T-helper 22 cell (primary cell): Measurements from ENCODE around the gene IER5L.

Experiments
- DNase-seq: peaks from one replicate; pipeline ENCODE4 v3.0.0-alpha.2; 2020; ENCODE audit warnings: low read depth

The IER5L gene

DNA sequence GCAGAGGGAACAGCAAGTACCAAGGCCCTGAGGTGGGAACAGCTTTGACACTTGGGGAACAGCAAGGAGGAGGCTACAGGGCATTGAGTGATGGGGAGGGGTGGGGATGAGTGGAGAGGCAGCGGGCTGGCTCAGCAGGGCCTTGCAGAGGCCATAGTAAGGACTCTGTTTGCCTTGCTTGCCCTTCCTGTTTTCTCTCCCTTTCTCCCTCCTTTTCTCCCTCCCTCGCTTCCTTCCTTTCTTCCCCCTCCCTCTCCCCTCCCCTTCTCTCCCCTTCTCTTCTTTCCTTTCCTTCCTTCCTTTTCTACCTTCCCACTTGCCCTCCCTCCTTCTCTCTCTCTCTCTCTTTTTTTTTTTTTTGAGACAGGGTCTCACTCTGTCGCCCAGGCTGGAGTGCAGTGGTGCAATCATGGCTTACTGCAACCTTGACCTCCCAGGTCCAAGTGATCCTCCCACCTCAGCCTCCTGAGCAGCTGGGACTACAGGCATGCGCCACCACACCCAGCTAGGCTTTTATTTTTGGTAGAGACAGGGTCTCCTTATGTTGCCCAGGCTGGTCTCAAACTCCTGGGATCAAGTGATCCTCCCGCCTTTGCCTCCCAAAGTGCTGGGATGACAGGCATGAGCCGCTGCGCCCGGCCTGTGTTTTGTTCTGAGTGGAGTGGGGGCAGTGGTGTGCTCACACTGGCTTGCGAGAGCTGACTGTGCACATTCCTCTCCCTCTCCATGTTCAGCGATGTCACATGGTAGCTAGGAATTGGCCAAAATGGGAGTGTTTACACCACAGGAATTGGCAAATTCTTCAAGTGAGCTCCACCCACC is 17.1 kb downstream of the IER5L start:
- no peak for DNase-seq

DNA sequence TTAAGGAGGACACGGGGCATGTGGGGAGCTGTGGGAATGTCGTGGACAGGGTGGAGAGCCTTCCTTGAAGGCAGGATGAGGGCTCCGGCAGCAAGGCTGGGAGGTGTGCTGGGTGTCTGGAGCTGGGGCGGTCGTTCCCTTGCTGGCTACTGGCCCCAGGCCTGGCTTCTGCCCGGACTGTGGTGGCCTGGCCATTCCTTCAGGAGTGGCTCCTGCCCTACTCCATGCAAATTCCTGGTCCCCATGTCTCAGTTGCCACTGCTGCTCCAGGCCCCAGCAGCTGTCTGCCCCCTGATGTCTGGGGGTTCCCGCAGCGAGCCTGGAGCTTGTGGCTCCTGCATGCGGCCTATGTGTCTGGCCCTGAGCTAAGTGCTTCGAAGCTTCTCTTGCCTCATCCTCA is 21.9 kb downstream of the IER5L start:
- DNase-seq: no peak

DNA sequence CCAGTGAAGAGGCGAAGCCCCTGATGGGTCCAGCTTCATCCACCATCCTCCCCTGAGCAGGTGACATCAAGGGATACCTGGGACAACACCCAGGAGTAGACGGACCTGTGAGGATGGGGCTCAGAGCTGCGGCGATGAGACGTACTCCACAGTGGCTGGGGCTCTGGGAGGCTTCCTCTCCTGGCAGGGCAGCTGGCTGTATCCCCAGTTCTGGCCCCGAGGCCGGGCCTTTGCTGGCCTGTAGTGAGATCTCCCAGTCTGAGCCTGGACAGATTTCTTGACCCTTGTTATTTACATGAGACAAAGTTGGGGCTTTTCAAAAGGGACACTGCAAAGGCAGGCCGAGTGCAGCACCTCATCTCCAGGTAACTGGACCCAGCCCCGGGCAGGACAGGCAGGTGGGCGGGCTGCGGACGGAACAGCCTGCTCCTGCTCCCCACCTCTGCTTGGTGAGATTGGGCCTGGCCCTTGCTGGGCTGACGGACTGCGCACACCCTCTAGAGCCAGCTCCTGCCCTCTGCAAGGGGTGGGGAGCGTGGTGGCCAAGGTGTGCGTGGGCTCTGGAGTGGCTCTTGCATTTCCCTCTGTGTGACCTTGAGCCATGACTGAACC is 23.1 kb downstream of the IER5L start:
- no peak for DNase-seq

DNA sequence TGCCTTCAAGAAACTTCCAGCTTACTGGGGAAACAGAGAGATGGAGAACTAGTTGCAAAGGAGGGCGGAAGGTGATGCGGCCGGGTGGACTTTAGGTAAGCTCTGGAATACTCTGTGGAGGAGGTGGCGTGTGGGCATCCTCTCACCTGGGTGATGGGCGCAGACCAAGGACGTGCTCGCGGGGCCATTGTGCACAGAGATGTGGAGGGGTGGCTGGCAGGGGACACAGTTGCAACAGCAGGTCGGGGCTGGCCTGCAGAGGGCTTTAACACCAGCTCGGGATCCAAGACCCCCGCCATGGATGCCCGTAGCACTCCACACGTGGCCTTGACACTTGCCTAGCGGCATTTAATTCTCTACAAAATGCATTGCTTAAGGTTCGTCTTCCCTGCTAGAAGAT is 26.6 kb downstream of the IER5L start:
- no peak for DNase-seq

DNA sequence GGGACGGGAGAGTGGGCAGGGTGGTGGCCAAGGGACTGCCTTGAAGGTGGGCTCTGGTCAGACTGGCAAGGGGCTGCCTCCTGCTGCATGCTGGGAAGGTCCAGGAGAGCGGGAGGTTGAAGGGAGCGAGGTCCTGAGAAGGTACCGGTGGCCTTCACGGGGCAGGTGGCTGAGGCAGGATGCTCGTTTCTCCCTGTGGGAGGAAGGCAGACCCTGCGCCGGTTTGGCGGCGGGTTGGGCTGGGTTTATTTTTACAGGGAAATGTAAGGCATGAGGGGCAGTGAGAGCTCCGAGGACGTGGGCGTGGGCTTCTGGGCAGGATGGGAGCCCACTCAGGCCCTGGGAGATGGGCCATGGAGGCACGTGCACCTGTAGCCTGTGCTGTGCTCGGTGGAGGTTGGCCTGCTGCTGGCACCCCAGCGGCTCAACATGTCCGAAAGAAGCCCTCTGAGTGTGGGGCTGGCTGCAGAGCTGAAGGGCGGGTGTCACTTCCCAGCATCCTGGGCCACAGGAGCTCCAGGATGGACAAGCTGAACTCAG is 27.3 kb downstream of the IER5L start:
- DNase-seq: no peak

DNA sequence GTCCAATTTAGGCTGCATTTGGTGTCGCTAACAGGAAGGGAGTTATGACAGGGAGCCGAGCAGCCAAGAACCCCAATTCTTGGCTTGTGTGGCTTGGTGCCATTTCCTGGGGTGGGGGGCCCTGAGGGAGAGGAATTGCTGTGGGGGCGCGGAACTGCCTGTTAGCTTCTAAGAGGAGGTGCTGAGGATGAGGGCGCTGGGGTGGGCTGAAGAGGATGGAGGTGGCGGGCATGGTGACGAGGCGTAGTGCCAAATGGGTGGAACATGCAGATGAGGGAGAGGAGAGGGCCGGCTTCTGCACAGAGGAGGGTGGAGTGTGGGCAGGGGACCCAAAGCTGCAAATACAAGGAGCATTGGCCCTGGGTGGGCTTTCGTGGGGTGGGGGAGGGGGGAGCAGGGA is 27.9 kb downstream of the IER5L start:
- no peak for DNase-seq

DNA sequence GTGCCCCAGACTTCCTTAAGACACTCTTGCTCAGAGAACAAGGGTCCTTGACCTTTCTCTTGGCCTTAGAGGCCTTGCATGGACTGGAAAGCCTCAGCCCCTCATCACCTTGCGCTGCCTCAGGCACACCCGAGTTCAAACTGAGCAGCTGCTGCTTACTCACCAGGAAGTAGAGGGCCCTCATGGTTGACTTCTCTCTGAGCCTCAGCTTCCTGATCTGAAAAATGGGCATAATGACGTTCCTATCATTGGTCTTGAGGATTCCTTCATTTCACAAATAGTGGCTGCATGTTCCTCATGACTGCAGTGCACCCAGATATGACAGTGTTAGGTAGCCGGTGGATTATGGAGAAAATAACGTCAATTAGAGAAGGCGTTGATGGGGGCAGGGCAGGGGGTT is 28.6 kb downstream of the IER5L start:
- DNase-seq: no peak

DNA sequence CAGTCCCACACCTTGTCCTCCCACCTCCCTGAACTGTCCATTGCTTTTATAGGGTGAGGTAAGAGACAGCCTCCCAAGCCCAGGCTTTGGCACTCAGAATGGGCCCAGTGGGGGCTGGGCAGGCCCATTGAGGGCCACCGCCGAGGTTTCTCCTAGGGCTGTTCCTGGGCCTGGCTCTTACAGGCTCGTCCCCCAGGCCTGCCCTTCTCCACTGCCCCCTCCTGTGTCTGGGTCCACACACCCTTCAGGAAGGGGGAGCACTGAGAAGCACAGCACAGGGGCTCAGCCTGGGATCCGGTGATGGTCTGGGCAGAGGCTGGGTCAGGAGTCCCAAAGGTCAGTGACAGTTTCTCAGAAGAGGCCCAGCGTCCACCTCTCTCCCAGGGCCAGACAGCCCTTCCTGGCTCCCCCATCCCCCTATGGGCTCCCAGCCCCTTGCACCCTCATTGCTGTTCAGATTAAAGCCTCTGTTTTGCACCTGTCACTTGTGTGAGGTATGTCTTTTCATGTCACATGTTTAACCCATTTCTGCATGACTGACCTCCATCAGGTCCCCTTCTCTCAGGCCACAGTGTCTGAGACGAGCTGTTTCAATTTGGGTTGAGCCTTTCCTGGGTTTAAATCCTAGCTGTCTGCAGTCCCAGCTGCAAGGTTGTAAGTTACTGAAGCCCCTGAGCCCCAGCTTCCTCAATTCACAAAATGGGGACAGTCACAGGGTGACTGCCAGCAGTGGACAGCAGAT is 29.4 kb downstream of the IER5L start:
- no peak for DNase-seq

DNA sequence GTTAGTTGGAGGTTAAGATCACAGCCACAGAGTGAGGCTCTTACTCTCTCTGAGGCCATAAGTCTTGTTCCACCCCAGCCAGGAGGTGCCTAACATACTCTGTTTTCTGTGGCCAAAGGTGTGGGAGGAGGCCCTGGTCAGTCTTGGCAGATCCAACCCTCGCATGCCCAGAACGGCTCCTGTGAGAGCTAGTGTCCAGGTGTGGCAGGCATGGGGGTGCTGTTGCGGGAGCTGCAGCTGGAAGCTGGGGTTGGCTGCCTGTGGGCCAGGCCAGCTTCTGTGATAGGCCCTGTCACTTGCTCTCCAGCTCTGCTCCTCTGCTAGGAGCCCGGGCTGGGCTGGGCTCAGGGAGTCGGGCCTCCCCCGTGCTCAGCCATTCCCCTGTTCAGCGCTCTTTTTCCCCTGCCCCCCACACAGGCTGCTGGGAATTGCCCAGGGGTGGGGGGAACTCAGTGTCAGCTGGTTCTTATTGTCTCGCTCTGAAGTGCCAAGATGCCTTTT is 31.6 kb downstream of the IER5L start:
- no peak for DNase-seq

DNA sequence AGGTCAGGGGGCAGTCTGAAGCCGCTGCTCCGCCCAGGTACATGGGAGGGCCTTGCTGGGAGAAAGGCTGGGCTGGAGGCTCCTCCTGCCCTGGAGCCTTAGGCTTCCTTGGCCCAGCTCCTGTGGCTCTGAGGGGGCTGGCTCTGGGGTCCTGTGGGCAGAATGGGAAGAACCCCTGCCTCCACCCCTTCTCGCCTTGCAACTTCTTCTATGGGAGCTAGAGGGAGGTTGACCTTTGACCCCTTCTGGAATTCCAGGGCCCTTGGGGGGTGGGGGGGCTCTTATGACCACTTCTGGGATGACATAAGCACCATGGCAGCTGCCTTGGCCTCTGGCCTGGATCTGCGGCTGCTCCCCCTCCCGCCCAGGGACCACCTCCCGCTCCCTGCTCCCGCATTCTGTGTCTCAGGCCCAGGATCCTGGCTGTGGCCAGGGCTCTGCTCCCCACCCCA is 32.2 kb downstream of the IER5L start:
- no peak for DNase-seq

DNA sequence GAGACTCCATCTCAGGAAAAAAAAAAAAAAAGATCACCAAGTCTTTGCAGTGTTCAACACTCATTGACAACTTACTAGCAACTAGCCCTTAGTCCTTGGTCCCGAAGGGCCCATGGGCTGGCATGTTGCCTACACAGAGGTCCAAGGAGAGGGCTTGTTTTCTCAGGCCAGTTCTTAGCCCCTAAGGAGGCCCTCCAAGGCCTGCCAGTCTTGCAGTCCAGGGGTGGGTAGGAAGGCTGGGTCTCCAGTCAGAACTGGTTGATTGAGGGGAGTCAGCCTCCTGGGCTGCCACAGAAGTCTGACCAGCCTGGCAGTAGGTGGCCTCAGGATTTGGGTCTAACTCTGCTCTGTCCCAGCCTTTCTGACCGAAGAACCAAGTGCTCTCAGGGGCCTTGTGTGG is 32.7 kb downstream of the IER5L start:
- DNase-seq: no peak

DNA sequence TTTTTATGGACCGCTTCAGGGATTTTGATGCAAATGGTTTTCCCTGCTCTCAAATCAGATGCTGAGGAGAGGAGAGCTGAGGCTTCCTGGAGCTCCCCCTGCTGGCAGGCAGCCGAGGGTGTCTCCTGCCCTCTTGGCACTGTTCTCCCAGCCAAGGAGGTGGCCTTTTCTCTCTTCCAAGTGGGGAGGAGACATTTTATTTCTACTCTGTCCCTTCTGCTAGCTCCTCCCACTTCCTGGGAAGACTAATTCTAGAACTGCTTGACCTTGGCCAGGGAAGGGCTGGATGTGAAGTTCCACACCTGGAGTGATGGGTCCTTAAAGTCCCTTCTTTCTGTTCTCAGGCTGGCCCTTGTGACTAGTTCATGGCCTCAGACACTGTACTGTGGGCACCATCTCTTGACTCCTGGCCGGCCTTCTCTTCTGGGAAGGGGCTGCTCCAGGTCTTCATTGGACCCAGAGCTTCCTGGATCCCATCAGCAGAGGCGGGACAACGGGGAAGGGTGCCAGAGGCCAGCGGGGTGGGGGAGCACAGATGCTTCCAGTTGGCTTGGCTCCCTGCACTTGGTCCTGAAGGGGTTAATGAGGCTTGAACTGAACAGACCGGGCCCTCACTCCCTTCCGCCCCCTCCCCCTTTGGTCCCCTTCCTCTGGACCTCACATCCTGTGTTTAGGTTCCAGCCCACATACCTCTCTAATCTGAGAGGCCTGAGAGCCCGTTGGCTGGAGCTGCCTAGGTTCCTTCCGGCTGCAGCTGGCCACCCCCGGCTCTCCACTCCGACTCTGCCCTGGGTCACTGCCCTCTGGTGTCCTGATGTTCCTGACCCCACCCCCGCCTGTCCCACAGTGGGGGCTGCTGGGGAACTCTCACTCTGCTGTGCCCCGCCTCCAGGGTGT is 34.8 kb downstream of the IER5L start:
- DNase-seq: peak; percentile 41

DNA sequence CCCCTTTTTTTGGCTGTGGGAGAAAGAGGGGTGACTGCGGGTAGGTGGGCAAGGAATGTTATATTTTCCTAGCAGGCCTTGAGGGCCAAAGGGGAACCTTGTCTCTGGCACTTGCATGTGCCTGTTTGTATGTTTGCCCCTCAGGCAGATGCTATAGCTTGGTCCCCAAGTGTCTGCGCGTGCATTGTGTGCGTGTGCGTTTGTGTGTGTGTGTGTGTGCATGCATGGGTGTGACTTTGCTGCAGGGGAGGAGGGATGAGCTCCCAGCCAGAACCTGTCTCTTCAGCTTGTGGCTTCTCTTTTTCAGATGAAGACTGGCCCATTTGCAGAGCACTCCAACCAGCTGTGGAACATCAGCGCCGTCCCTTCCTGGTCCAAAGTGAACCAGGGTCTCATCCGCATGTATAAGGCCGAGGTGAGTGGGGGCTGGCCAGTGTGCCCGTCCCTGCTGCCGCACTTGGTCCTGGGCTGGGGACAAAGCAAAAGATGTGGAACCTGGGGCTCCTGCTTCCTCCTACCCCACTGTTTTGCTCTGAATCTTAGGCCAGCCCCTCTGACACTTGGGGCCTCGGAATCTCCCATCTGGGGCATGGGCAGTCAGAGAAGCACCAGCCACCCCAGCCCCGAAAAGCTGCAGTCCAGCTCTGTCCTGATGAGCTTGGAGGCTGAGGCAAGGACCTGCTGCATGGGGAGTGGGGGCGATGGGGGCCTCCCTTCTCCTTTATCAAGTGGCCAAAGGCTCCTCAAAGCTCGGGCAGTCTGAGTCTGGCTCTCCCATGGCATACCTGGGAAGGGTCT is 35.7 kb downstream of the IER5L start:
- no peak for DNase-seq

DNA sequence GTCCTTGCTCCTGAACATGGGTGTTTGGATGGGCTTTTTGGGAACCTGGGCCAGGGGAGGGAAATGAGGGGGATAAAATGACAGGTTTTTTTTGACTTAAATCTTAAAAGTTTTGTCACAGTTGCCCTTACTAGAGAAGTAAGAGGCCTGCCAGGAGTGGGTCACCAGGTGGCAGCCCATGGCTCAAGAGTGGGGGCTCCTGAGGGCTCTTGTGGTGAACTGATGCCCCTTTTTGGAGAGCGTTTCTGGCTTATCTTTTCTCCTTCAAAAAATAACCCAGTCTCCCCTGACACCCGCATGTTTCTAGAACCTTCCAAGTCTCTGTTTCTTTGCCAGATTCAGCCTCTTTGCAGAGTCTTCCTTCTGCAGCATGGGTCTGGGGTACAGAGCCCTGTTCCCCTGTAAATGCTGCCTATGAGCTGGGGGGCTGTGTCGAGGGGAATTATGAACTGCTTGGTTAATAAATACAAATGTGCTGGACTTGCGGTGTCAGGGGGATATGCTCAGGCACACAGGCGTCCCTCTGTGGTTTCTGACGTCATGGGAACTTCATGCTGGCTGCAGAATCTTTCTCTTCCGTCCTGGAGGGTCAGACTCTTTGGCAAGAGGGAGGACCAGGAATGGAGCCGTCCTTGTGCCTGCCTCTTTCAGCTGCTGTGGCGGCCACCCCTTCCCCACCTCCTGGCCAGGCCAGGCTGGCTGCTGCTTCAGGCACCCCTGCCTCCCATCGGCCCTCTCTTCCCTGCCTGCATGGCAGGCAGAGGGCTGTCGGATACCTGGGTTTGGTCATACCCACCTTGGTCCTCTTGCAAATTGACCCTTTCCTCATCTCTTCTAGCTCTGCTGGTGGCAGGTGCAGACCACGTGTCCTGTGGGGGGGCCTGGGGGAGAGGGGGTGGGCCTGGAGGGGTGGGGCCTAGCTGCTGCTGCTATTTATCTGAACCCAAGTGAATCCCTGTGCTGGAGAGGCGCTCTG is 36.7 kb downstream of the IER5L start:
- peak; percentile 15 for DNase-seq

DNA sequence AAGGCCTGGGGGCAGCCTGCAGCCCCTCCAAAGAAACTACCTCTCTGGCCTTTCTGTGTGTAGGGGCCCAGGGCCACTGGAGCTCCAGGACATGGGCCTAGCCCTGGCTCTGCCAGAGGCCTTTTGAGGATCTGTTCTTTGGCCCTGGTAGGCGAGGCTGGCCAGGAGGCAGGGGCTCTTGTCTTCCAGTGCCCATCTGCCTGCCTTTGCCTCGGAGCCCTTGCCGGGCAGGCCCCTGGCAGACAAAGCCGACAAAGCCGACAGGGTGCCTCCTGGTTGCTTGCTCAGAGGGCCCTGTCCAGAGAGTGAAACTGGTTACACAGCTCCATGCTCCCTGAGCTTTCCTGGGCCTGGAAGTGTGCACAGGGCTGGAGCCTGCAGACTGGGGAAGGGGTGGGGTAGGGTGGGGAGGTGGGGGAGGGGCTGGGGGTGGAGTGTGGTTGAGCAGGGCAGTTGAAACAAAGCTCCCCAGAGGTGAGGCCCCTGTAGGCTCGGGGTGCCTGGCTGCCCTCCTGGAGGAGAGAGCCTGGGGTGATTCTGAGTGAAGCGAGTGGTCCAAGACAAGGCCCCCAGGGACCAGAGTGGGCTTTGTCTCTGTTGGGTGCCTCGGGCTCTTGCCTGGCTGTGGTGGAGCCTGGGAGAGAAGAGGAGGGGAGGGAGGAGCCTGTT is 37.5 kb downstream of the IER5L start:
- no peak for DNase-seq

DNA sequence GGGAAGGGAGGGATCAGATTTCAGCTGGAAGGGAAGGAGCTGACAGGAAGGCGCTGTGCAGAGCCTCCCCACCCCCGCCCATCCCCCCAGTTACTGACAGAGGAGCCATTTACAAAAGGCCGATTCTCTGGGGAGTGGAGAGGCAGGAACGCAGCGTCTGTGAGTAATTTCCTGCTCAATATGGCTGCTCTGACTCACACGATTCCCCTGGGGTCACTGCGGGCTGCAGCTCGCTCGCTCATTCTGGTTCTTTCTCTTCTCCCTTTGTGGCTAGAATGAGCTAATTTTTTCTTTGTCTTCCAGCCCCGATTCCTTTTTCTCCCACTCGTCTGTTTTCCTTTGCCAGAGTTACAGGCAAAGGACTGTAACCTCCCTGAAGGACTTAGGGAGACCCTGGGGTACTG is 38.1 kb downstream of the IER5L start:
- peak; percentile 80 for DNase-seq

DNA sequence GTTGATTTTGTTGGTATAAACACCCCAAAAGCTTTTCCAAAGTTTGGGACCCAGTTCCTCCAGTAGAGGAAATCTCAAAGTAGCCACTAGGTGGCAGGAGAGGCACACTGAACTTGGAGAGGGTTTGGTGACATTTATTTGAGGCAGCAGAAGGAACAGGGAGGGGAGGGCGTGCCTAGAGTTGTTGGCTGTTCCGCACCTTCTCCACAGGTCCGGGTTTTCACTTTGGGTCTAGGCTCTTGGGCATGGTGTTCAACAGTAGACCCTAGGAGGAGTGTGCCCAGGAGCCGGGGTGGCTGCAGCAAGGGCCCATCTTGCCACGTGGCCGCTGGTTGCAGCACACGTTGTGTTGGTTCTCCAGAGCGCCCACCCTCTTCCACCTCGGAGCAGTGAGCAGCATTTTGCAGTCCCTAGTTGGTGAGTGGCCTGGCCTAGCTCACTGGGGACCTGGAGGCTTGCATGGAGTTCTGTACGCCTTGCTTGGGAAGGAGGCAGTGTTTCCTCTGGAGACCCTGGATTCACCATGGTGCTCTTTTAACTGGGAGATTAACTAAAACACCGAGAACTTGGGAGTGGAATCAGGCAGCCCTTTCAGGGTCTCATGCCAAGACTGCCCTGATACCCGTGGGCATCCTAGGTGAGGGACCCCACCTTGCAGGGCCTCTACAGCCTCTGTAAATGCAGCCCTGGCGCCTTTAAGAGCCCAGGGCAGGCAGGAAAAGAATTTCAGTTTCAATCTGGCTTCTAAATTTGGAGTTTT is 38.6 kb downstream of the IER5L start:
- DNase-seq: peak; percentile 55
